Measurements from ENCODE around the gene KRT20. TPM values are rescaled to one million over a fixed set of nuclear protein-coding genes. Genes with fewer than 3 reads are reported as not detected.
"Not testable (repeated sequence)": the region's sequence is repeated elsewhere in the genome, so short reads cannot be mapped to it uniquely, and the experiment has no call there.

Gene KRT20
- total RNA-seq, 1 donor from 2014 or later: not detected

DNA sequence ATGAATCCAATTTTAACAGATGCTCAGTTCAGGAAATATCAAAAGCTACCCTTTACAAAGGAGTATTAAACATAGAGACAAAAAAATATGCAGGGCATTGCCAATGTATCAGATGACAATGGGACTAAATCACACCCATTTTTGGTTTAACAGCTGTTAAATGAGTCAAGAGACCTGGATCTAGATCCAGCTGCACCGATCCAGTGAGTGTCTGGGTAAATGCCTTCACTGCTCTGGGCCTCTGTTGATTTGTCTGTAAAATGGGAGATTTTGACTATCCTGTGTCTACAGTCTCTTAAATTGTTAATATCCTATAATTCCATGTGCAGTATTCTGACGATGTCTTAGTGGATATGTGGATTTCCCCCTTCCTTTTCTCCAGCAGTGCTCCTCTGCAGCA, 36.0 kb upstream of the KRT20 start:
- Histone ChIP-seq H3K36me3 (no peaks in the 10 kb centered on the region), H3K27ac (no peak overlapping the region), H3K4me1 (no peaks in the 10 kb centered on the region), H3K9me3 (no peaks in the 10 kb centered on the region), H3K27me3 (no peaks in the 10 kb centered on the region), H3K4me3 (no peak overlapping the region)
- DNase-seq (ENCODE audit: low spot score in 2 of 2): no peak
- TF ChIP-seq CTCF (IDR thresholded peaks at IDR 0.05): no peak
- intact Hi-C loops (cut with DNase I): no loop called here

GRCh38 chr17:40917116-40917515, 32.1 kb upstream of the KRT20 start:
- H3K27ac ChIP-seq; DNase-seq (ENCODE audit: low spot score in 2 of 2); H3K4me3 ChIP-seq; H3K27me3 ChIP-seq; intact Hi-C loops (cut with DNase I); H3K4me1 ChIP-seq; H3K9me3 ChIP-seq; H3K36me3 ChIP-seq: not testable (repeated sequence)

DNA sequence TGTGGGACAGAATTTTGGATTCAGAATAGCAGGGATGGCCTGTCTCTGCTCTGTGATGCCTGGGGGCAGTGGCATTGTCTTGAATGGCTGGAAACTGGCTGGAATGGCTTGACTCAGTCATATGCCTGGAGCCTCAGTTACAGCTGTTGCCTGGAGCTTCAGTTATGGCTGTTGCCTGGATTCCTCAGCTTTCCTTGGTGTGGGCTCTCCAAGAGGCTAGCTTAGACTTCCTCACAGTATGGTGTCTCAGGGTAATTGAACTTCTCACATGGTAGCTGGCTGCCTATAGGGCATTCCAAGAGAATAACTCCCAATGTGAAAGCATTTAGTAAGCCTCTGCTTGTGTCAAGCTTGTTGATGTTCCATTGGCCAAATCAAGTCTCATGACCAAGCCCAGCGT, 31.3 kb upstream of the KRT20 start:
- no peak for TF ChIP-seq CTCF (IDR thresholded peaks at IDR 0.05)
- Histone ChIP-seq H3K4me1 (no peaks in the 10 kb centered on the region), H3K9me3 (no peaks in the 10 kb centered on the region), H3K27ac (no peak overlapping the region), H3K36me3 (no peaks in the 10 kb centered on the region), H3K4me3 (no peak overlapping the region), H3K27me3 (no peaks in the 10 kb centered on the region)
- intact Hi-C loops (cut with DNase I): no loop called here
- DNase-seq (ENCODE audit: low spot score in 2 of 2): no peak

DNA sequence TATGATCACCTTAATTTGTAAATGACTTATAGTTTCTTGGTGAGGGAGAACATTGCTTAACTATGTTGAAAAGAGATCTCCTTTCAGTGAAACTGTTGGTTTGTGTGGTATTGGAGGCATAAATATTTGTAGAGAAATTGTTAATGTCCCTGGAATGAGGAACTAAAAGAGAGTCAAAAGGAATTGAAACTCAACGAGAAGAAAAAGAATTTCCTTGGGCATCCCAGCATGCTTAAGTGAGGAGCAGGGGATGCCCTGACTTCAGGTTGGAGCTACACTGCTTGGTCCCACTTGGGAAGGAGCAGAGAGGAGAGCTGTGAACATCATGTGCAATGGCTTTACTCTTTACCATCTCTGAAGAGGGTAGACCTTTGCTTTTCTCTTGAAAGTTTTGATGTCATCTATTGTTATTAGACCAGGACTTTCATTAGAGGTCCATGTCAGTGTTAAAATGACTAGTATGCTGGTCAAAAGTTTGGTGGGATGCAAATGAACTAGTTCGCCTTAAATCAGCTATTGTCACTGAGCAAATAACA, 30.7 kb upstream of the KRT20 start:
- H3K9me3 ChIP-seq: no peaks in the 10 kb centered on the region
- intact Hi-C loops (cut with DNase I): no loop called here
- H3K4me3 ChIP-seq: no peak overlapping the region
- peaks cover 0 to 2% of the 10 kb centered on the region in 2 donors for H3K4me1 ChIP-seq
- no peak for DNase-seq (ENCODE audit: low spot score in 2 of 2)
- no peaks in the 10 kb centered on the region for H3K36me3 ChIP-seq
- no peaks in the 10 kb centered on the region for H3K27me3 ChIP-seq
- no peak overlapping the region for H3K27ac ChIP-seq
- TF ChIP-seq CTCF (IDR thresholded peaks at IDR 0.05): no peak

- DNase-seq (ENCODE audit: low spot score in 2 of 2): no peak
- Histone ChIP-seq H3K4me3 (no peak overlapping the region), H3K4me1 (peaks cover under 1 to 7% of the 10 kb centered on the region in 2 donors), H3K27ac (no peak overlapping the region), H3K36me3 (no peaks in the 10 kb centered on the region), H3K27me3 (no peaks in the 10 kb centered on the region), H3K9me3 (no peaks in the 10 kb centered on the region)
- intact Hi-C loops (cut with DNase I): no loop called here
- TF ChIP-seq CTCF (IDR thresholded peaks at IDR 0.05): no peak
Measured at GRCh38 chr17:40915199-40915661, 30.2 kb upstream of the KRT20 start.

GRCh38 chr17:40914075-40914855, 29.2 kb upstream of the KRT20 start:
- no peak for TF ChIP-seq CTCF (IDR thresholded peaks at IDR 0.05)

More at GRCh38 chr17:40914075-40914855, 29.2 kb upstream of the KRT20 start:
- intact Hi-C loops (cut with DNase I): loop anchor here (5.0 kb wide), 1 partner anchor 408 kb away; no protein-coding TSS in a partner anchor
- no peak for DNase-seq (ENCODE audit: low spot score in 2 of 2)
- H3K36me3 ChIP-seq: no peaks in the 10 kb centered on the region
- H3K27me3 ChIP-seq: no peaks in the 10 kb centered on the region
- peaks cover 8 to 16% of the 10 kb centered on the region in 2 donors for H3K4me1 ChIP-seq
- no peaks in the 10 kb centered on the region for H3K9me3 ChIP-seq
- H3K4me3 ChIP-seq: no peak overlapping the region
- no peak overlapping the region for H3K27ac ChIP-seq

All from ascending aorta (tissue), 2 donors.